Liver (tissue), 3 donors: ENCODE data around the gene NEAT1.

Source experiments
- JUND ChIP-seq, 2 donors: IDR thresholded peaks; 2 replicates each; pipeline ENCODE4 v1.6.1; 2016; ENCODE audit warnings: antibody characterized with exemption in 2 of 2
- RAD21 ChIP-seq, 2 donors: IDR thresholded peaks; 2 replicates each; pipeline ENCODE4 v1.6.1; 2016; ENCODE audit warnings: antibody characterized with exemption in 2 of 2, mild to moderate bottlenecking in 2 of 2
- RXRA ChIP-seq, 2 donors: IDR thresholded peaks; 2 replicates each; pipeline ENCODE4 v1.6.1; 2017 to 2018; ENCODE audit warnings: antibody characterized with exemption in 2 of 2, mild to moderate bottlenecking in 1 of 2
- TAF1 ChIP-seq: conservative IDR thresholded peaks from 2 replicates; pipeline ENCODE4 v1.6.1; 2016; ENCODE audit warnings: antibody characterized with exemption, mild to moderate bottlenecking
- TF ChIP-seq, protein P1 (sequence below): fragments of 150-350 bp; IDR thresholded peaks from 2 replicates; pipeline ENCODE4 v1.5.1; 2017; ENCODE audit warnings: improper control_type of control experiment, low read depth, low read length; ENCODE audit not compliant: missing input control
- TF ChIP-seq, protein P2 (sequence below): IDR thresholded peaks from 2 replicates; pipeline ENCODE4 v1.6.1; 2016; ENCODE audit warnings: antibody characterized with exemption
- TF ChIP-seq, protein P3 (sequence below): IDR thresholded peaks from 2 replicates; pipeline ENCODE4 v1.6.1; 2016; ENCODE audit warnings: antibody characterized with exemption, mild to moderate bottlenecking
- TF ChIP-seq, protein P4 (sequence below): IDR thresholded peaks from 2 replicates; pipeline ENCODE4 v1.6.1; 2016; ENCODE audit warnings: antibody characterized with exemption
- TF ChIP-seq, protein P5 (sequence below): IDR thresholded peaks from 2 replicates; pipeline ENCODE4 v1.6.1; 2016; ENCODE audit warnings: antibody characterized with exemption
- donor health status: healthy.
- donor health status: healthy.

DNA sequence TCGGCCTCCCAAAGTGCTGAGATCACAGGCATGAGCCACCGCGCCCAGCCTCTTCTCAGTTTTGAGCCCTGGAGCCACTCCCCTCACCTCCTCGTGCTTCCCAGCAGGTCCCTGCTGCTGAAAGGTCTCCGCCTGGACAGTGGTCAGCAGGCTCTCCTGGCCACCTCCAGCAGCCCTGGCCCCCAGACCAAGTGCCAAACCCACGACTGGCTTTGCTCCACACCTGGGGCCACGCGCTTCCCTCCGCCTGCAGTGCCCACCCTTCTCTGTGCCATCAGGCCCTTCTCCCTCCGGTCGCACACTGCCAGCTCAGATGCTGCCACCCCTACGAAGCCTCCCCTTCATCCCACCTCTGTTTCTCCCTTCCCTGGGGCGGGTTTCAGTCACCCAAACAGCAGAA, 23.3 kb upstream of the NEAT1 start:
- TF ChIP-seq, protein P1, sequence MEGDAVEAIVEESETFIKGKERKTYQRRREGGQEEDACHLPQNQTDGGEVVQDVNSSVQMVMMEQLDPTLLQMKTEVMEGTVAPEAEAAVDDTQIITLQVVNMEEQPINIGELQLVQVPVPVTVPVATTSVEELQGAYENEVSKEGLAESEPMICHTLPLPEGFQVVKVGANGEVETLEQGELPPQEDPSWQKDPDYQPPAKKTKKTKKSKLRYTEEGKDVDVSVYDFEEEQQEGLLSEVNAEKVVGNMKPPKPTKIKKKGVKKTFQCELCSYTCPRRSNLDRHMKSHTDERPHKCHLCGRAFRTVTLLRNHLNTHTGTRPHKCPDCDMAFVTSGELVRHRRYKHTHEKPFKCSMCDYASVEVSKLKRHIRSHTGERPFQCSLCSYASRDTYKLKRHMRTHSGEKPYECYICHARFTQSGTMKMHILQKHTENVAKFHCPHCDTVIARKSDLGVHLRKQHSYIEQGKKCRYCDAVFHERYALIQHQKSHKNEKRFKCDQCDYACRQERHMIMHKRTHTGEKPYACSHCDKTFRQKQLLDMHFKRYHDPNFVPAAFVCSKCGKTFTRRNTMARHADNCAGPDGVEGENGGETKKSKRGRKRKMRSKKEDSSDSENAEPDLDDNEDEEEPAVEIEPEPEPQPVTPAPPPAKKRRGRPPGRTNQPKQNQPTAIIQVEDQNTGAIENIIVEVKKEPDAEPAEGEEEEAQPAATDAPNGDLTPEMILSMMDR, result no peak
- TF ChIP-seq RXRA (IDR thresholded peaks at IDR 0.05) (no peak), TAF1 (no peak), JUND (IDR thresholded peaks at IDR 0.05) (no peak), RAD21 (IDR thresholded peaks at IDR 0.05) (no peak)
- TF ChIP-seq, protein P2, sequence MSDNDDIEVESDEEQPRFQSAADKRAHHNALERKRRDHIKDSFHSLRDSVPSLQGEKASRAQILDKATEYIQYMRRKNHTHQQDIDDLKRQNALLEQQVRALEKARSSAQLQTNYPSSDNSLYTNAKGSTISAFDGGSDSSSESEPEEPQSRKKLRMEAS, result no peak
- TF ChIP-seq, protein P3, sequence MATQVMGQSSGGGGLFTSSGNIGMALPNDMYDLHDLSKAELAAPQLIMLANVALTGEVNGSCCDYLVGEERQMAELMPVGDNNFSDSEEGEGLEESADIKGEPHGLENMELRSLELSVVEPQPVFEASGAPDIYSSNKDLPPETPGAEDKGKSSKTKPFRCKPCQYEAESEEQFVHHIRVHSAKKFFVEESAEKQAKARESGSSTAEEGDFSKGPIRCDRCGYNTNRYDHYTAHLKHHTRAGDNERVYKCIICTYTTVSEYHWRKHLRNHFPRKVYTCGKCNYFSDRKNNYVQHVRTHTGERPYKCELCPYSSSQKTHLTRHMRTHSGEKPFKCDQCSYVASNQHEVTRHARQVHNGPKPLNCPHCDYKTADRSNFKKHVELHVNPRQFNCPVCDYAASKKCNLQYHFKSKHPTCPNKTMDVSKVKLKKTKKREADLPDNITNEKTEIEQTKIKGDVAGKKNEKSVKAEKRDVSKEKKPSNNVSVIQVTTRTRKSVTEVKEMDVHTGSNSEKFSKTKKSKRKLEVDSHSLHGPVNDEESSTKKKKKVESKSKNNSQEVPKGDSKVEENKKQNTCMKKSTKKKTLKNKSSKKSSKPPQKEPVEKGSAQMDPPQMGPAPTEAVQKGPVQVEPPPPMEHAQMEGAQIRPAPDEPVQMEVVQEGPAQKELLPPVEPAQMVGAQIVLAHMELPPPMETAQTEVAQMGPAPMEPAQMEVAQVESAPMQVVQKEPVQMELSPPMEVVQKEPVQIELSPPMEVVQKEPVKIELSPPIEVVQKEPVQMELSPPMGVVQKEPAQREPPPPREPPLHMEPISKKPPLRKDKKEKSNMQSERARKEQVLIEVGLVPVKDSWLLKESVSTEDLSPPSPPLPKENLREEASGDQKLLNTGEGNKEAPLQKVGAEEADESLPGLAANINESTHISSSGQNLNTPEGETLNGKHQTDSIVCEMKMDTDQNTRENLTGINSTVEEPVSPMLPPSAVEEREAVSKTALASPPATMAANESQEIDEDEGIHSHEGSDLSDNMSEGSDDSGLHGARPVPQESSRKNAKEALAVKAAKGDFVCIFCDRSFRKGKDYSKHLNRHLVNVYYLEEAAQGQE, result no peak
- TF ChIP-seq, protein P4, sequence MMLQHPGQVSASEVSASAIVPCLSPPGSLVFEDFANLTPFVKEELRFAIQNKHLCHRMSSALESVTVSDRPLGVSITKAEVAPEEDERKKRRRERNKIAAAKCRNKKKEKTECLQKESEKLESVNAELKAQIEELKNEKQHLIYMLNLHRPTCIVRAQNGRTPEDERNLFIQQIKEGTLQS, result no peak
- TF ChIP-seq, protein P5, sequence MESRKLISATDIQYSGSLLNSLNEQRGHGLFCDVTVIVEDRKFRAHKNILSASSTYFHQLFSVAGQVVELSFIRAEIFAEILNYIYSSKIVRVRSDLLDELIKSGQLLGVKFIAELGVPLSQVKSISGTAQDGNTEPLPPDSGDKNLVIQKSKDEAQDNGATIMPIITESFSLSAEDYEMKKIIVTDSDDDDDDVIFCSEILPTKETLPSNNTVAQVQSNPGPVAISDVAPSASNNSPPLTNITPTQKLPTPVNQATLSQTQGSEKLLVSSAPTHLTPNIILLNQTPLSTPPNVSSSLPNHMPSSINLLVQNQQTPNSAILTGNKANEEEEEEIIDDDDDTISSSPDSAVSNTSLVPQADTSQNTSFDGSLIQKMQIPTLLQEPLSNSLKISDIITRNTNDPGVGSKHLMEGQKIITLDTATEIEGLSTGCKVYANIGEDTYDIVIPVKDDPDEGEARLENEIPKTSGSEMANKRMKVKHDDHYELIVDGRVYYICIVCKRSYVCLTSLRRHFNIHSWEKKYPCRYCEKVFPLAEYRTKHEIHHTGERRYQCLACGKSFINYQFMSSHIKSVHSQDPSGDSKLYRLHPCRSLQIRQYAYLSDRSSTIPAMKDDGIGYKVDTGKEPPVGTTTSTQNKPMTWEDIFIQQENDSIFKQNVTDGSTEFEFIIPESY, result no peak
